Sciatic nerve (tissue), 2 donors: Measurements from ENCODE around the gene MGMT. TPM values are rescaled to one million over a fixed set of nuclear protein-coding genes. Genes with fewer than 3 reads are reported as not detected.

Experiments
- ATAC-seq: fragments of 200-7000 bp; cut with Tn5 transposase; one replicate; pipeline ENCODE4 v1.9.1; 2020; ENCODE audit warnings: mild to moderate bottlenecking, moderate library complexity
- DNase-seq: peaks from one replicate; pipeline ENCODE4 v3.0.0-alpha.2; 2020; ENCODE audit warnings: low spot score
- intact Hi-C: fragments of 100-400 bp; cut with DNase I; formaldehyde crosslinking; loops from one replicate; pipeline ENCODE4 v1.14.2; 2022
- total RNA-seq: library from RNA; stranded (reverse); fragmentation: NEBNext Ultra II Directional; extraction: Animal tissue kit (Norgen Biotek cat#: 25700); gene quantifications from one replicate; pipeline ENCODE4 v1.2.1, GENCODE V29; 2021
- donor health status: DM: no; HTN: no; CAD: no.
- donor health status: DM: no; HTN: no; CAD: no.

The MGMT gene
- total RNA-seq, 1 donor from 2014 or later = 24.5 TPM

DNA sequence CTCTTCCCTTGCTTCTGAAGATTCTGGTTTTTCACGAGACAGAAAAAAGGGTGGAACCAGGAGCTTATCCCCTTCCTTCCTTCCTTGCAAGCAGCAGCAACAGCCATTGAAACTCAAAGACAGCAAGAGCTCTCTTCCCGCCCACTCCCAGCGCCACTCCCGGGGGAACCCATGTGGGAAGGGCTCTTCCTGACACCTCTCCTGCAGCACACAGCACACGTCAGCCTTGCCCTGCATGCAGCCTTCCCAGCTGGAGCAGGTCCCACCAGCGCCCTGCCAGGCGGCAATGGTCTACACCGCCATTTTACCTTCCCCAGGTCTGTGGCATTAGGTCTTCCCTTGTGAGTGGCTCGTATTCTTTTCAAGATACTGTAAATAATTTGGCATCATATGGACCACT lies 161.8 kb downstream of the MGMT start:
- intact Hi-C loops = no loop called here
- DNase-seq (no peak), ATAC-seq (no peak)

DNA sequence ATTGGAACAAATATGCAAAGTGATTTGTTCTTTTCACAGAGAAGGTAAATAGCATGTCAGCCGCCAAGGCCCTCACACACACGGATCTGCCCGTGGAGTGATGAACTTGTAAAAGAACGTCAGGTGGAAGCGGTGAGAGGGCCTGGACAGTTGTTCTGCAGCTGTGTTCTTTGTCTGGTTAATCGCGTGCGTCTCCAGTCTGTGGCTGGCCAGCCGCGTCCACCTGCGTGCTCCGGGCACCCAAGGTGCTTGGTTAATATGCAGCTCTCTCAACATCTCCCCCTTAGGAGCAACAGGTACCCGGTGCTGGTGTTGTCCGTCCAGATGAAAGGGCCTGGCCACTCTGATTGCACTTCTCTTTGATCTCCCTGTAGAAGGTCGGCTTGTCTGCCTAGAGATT lies 162.9 kb downstream of the MGMT start:
- intact Hi-C loops = no loop called here
- no peak for DNase-seq
- no peak for ATAC-seq

DNA sequence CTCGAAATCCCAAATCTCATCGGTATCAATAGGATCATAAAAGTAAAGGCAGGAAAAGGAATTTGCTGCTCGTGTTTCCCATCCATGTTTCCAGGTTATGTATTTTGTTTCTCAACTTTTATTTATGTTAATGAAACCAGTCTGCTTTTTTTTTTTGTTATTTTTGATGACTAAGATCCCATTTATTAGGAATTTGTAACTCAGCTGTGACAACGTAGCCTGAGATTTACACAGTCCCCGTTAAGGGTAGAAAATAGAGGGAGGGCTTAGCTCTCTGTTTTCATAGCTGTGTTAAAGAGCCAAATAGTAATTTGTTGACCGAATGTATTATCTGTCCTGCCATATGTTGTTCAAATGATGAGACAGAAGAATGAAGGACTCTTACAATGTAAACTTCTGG lies 164.0 kb downstream of the MGMT start:
- intact Hi-C loops = no loop called here
- DNase-seq (no peak), ATAC-seq (no peak)

DNA sequence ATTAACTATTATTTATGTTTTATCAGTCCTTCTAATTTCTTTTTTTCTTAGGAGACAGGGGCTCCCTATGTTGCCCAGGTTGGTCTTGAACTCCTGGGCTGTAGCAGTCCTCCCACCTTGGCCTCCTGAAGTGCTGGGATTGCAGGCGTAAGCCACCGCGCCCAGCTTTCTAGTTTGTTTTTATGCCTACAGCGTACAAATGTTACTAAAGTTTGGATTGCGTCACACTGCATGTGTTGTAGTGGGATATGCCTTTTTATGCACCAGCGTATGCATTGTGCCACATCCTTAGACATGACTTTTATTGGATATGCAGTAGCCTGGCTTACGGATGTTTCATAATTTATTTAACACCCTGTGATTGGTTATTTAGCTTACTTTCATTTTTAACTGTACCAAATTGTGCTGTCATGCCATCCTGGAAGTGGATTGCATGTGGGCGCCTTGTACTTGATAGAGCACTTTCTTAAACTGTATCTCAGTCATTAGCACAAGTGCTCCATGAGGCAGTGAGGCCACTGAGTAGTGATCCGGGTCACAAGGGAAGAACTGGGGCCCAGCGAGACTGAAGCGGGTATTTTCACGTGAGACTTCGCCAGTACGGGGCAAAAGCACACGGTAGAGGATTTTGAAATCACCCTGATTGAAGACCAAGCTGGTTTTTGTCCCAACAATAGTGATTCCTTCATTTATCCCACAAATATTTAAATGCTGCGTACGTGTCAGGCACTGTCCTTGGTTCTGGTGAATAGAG lies 165.0 kb downstream of the MGMT start:
- intact Hi-C loops = no loop called here
- ATAC-seq = no peak
- DNase-seq = no peak

DNA sequence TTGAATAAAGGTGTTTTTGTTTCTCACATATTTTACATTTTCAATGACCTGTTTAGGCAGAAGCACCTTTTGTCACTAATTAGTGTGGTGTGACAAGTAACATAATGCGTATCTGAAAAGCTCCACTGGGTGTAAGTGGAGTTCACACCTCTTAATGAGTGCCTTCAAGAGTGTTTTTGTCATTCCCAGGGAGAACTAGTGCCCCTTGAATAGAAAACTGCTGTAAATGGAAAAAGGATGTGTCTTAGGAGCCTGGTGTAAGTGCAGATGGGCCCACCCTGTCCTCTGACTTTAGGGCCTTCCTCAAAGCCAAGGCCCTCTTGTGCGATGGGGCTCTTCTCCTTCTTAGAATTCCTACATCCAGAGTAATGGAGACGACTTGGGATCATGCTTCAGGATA lies 170.0 kb downstream of the MGMT start:
- DNase-seq (no peak), ATAC-seq (no peak)
- intact Hi-C loops = no loop called here

DNA sequence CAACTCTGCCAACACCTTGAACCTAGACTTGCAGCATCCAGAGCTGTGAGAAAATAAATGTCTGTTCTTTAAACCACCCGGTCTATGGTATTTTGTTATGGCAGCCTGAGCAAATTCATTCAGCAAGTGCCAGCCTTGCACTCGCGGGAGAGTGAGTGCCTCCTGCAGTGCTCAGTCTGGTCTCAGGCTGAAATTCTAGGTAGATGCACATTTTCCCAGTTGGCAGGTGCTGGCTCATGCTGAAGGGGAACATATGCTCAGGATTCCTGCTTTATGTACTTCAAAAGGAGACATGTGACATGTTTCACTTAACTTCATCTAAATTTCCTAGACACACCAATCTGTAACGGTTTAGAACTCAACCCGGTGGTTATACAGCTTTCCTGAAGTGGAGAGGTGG lies 170.8 kb downstream of the MGMT start:
- DNase-seq = no peak
- ATAC-seq = no peak
- intact Hi-C loops = no loop called here

DNA sequence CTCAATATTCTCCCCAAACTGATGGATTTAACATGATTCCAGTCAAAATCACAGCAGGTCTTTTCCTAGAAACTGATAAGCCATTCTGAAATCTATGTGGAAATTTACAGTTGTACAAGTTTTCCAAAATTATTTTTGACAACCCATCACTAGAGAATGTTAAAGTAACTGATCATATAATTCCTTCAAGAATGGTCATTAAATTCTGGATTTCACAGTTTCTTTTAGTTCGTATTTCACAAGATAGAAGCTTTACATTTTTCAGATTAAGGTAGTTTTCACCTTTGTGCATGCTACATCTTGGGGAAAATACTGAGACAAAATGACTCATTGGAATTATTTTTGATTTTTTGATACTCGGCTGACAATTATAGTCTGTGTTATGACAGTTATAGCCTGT lies 174.3 kb downstream of the MGMT start:
- intact Hi-C loops = no loop called here
- ATAC-seq (no peak), DNase-seq (no peak)

DNA sequence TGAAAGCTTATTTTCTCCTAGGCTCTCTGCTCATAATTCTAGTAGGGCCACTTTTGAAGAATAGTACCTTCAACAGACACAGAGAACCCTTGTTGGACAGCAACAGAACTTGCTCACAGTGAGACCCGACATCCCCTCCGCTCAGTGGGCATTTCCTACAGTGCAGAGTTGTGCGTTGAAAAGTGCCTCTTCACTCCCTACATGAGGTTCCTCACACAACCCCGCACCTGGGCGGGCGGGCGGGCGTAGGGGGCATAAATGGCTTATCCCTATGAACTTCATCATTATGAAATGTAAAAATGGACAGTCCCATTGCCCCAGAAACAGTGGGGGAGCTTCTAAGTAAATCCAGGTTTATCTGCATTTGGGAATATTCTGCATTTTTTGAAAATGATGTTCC lies 174.9 kb downstream of the MGMT start:
- DNase-seq (no peak), ATAC-seq (no peak)
- intact Hi-C loops = no loop called here

DNA sequence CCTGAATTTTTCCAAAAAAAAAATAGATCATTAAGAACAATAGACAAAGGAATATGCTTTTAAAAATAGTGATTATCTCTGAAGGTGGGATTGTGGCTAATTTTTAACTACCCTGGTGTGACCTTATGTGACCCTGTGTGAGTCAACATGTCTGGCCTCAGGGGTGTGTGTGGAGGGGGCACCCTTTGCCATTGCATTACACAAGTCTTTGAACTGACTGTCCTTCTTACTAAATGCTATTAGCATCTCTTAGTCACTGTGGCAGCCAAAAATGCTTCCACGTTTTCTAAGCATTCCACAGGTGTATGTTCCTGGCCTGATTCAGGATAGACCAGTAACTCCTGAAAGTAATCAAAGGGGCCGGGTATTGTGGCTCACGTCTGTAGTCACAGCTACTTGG lies 175.4 kb downstream of the MGMT start:
- ATAC-seq (no peak), DNase-seq (no peak)
- intact Hi-C loops = no loop called here

DNA sequence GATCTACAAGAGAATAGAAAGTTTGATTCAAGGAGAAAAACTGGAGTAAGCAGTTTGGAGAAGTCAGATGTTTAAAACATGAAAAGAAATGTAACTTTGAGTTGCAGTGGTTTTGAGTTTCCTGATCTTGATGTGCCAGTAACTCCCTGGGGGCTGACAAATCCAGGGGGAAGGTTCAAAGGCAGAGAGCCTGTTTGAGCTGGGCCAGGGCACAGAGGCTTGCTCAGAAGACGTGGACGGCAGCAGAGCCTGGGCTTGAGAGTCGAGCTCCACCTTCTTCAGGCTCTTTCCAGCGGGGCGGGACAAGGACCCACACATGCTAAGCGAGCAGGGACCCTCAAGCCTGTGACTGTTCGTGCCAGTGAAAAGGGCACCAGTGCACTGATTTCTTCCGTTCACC lies 176.2 kb downstream of the MGMT start:
- intact Hi-C loops = no loop called here
- DNase-seq (no peak), ATAC-seq (no peak)

DNA sequence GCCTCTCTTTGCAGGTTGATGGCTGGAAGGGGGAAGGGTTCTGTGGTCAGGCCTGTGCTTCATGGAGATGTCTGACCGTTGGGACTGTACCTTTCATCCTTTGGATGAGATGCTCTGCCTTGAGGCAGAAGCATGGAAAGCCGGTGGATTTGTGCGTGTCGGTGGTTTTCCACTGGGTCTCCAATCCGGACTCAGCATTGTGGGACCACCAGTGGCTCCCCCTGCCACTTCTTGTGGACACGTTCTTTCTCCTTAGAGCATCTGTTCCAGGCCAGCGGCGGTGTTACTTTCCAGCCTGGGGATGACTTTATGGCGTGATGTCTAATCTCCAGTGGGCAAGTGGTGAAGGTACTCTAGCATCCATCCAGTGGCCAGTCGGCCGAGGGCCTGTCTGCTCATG lies 178.4 kb downstream of the MGMT start:
- ATAC-seq (no peak), DNase-seq (no peak)
- intact Hi-C loops = no loop called here

DNA sequence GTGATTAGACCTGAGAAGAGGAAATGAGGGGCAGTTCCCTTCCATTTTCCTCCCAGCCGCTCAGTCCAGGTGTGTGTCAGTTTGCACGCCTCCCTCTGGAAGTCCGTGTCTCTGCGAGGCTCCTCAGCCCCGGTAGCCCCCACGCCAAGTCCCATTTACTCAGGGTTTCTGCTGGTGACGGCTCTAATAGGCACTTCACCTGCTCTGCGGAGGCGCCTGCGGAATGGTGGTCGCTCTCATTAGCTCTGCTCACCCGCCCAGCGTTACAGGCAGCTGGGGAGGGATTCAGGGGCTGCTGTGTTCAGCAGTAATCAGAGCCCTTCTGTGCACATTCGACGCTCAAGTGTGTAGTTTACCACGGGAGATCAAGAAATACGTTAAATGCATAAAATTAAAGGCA lies 179.9 kb downstream of the MGMT start:
- no peak for ATAC-seq
- DNase-seq = no peak

DNA sequence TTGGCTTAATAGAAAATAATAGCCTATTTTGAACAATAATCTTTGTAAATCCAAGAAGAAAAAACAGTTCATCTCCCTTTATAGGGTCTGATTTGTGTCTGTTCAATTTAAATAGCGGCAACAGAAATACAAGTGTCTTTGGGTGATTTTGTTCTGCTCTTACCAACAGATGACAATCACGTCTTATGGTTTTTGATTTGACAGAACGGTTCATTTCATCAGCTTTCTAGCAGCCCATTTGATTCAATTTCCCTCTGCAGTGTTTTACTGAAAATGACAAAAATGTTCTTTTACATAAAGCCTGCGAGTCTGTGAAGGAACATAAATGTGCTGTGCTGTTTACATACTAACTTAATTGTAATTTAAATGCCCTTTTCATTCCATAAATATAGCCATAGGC lies 180.5 kb downstream of the MGMT start:
- intact Hi-C loops = no loop called here
- ATAC-seq = no peak
- no peak for DNase-seq

More for the DNA sequence above, 179.9 kb downstream of the MGMT start:
- intact Hi-C loops = no loop called here

DNA sequence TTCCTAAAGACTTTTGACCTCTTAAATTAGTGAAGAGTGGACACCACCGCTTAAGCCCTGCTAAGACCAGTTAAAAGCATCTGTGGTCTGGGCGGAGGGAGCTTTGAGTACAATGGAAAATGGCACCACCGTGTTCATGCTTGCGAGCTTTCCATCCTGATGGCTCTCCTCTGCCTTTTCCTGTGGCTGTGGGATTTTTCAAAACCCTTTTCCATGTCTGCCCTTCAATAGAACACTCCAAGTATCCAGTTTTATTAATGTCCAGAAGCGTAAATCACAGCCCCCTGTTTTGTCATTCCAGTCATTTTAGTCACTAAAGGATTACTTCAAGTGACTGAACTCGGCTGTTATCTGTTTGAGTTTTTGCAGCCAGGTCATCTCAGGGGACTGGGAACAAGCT lies 181.8 kb downstream of the MGMT start:
- DNase-seq = no peak
- intact Hi-C loops = no loop called here
- ATAC-seq = no peak

DNA sequence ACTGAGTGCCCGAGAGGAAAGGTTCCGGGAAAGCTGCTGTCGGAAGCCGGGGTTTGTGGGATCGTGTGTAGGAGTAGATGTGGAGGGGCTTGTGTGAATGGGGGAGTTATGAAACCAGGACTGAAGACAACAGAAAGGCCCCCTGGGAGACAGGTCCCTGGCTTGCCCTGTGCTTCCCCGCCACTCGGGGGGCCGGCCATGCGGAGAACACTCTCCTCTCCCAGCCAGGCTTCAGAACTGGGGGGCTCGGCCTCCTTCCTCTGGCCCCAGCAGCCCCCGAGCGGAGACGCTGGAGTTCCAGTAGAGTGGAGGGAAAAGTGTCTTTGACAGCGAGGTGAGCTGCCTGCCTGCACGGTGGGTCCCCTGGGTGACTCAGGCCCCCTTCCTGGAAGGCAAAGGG lies 185.0 kb downstream of the MGMT start:
- intact Hi-C loops = no loop called here
- ATAC-seq (no peak), DNase-seq (no peak)

DNA sequence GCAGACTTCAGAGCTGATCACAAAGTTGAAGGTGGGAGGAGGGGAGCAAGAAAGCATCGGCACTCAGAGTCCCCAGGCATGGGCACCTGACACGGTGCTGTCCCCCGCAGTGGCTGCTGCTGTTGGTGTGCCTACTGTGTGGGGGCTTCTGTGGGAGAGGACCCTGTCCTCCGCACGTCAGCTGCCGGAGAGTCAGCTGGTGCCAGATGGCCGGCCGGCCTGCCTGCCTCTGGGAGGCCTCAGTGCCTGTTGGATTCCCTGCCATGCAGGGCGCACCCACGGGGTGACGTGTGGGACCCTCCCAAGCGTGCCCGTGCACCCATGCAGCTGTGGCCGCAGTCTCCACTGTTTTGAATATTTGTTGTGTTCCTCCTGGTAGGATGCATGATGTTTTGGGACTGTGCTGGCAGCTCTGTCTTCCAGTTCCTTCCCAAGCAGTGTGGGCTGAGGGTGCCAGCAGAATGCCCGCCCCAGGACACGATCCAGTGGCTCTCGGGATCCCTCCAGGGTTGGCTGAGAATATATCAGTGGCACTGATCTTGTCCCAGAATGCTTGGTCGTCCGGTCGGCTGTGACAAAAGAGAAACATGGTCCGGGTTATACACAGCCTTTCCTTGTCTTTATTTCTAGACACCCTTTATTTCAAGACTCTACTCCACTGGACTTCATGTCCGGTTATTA lies 185.6 kb downstream of the MGMT start:
- no peak for ATAC-seq
- intact Hi-C loops = no loop called here
- DNase-seq = peak; percentile 51

DNA sequence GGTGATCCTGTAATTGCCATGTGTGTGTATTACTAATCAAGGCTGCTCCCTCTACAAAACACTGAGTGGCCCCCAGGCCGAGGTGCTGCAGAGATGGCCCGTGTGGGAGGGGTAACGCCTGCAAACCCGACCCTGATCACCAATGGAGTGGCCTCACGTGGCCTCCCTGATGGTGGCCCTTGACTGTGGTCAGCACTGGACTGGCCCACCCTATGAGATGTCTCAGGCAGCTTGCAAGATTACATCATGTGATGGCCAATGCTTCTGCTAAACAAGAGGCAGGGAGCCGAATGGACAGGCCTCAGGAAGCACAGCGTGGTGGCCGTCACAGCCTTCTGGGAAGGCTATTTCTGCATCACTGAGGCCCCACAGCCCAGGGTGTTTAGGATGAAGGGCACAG lies 186.4 kb downstream of the MGMT start:
- intact Hi-C loops = no loop called here
- DNase-seq = no peak

DNA sequence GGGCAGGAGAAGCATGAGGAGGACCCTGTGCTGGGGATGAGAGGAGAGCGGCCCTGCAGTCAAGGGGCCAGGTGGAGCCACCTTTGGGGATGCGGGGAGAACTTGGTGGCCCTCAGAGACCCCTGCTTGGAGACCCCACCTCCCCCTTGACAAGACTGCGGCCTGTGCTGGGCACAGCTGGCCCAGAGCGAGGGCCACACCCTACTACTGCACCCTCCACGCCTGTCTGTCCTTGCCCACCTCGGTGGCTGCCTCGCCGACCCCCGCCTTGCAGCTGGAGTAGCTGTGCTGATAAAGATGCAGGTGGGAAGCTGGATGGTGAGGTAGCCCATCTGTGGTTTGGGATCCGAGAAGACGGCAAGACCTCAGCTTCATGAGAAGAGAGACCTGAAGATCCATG lies 186.8 kb downstream of the MGMT start:
- ATAC-seq (no peak), DNase-seq (no peak)
- intact Hi-C loops = no loop called here

More for the DNA sequence above, 186.4 kb downstream of the MGMT start:
- ATAC-seq = no peak

DNA sequence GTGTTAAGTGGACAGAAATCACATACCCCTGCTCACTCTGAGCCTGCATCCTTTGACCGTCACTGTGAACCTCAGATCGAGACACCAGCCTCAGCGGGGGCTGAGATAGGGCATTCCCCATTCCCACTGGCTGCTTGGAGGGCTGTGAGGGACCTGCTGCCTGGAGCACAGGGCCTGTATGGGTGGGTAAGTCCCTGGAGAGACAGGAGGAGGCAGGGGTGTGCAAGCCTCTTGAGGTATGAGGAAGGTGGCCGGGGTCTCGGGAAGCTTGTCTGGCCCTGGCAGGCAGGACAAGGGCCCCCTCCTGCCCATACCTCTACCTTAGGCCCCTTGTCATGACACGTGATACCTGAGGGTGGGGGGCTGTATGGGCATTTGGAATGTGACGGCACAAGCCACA lies 187.4 kb downstream of the MGMT start:
- intact Hi-C loops = no loop called here
- DNase-seq (no peak), ATAC-seq (no peak)

DNA sequence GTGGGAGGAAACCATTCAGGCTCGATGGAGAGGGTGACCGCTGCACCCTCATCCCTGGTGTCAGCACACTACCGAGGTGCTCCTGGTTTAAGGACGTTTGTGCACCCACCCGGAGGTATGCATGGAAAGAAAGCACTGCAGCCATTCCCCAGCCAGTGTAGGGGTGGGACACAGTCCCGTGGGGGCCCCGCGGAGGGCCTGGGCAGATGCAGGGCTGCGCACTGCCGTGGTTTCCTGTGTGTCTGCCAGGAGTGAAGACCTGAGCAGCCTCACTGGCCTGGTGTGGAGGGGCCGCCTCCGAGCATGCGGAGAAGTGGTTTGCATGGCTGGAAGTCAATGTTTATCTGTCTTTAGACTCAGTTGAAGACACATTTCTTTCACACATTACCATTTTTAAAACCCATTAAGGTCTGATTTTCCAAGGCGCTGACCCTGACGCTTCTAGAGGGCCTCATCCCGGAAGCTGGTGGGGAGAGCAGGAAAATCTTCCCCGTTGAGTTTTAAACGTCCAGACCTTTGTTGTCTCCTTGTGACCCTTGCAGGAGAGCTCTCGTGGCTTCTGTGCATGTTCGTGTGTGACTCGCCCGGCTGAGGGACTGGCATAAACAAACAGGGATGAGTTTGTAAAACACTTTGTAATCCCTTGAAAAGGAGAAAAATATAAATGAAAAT lies 188.1 kb downstream of the MGMT start:
- ATAC-seq (no peak), DNase-seq (no peak)
- intact Hi-C loops = no loop called here

DNA sequence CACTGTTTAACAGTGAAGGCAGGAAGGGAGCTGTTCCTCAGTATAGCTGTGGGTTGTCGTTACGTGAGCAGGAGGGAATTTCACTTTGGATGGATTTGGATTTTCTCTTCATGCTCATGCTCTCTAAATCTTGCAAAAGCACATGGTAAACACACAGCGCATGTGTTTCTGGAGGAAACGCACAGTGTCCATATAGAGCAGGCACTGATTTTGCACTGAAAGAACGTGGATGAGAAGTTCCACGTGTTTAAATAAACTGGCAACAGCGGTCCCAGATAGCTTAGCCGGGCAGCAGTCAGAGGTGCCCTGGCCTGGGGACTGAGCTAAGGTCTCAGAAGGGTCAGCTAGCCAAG lies 188.6 kb downstream of the MGMT start:
- ATAC-seq = no peak
- intact Hi-C loops = no loop called here
- DNase-seq = no peak
